UCSD-AML1 (cell line): ENCODE data around the gene PLEKHA3.
A peak's percentile ranks its signal among the peaks of the same experiment; 100 is the strongest.
"Not testable (repeated sequence)": the region's sequence is repeated elsewhere in the genome, so short reads cannot be mapped to it uniquely, and the experiment has no call there.

Source experiments
- DNase-seq: peaks from one replicate; lab custom pipeline; 2025; ENCODE audit not compliant: unreplicated experiment; lab: John Stamatoyannopoulos, UW

The PLEKHA3 gene

DNA sequence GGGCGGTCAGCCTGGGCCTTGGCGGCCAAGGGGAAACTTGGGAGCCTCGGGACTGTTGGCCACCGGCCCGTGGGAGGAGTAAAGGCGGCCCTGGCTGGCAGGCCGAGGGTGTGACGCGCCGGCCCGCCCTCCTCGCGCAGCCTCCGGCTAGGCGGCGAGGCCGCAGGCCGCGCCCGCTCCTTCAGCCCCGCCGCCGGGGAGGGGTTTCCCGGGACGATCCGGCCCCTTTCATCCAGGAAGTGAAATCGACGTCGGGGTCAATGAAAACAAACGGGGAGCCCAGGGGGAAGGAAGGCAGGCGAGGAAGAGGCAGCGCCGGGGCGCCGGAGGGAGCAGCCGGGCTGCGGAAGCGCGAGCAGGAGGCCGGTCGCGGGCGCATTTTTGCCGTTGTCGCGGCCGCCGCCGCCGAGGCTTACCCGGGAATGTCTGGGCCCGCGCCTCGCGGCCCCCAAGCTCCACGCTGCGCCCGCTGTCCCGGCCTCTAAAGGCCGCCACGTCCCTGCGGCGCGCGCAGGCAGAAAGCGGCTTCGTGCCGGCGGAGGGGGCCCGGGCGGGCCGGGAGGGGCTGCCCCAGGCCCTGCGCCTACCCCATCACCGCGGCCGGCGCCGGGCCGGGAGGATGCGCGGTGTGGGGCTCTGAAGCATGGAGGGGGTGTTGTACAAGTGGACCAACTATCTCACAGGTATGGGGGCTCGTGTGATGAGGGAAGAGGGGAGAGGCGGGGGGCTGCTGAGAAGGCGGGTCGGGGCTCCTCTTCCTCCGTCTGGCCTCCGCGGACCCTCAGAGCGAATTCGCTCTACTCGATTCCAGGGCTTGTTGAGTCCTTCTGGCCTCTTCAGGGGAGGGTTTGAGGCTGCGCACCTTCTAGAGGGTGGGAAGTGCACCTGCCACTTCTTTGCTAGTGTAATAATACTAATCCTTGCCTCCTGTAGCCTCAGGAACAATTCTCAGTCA, at the start of gene PLEKHA3:
PLEKHA3 (plus strand) TSS at position 231 of the 955 bp plus-strand sequence; CDS start at position 644, 413 bp downstream.
- peak; percentile 94 for DNase-seq

DNA sequence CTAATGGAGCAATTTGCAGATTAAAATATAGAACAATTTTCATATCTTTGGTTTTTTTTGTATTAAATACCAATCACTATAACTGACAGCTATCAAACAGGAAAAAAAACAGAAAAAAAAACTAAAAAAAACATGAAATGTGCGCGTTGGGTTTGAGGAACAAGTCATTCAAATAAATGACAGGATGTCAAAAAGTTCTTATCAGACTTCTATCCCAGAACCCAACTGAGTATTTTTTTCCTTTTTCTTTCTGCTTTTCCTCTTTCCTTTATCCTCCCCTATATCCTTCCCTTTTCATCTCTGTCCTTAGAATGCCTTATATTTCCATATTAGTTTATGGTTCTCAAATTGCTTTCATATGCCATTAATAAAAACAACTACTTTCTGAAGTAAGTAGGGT, 43.6 kb upstream of the PLEKHA3 start:
- DNase-seq: no peak

DNA sequence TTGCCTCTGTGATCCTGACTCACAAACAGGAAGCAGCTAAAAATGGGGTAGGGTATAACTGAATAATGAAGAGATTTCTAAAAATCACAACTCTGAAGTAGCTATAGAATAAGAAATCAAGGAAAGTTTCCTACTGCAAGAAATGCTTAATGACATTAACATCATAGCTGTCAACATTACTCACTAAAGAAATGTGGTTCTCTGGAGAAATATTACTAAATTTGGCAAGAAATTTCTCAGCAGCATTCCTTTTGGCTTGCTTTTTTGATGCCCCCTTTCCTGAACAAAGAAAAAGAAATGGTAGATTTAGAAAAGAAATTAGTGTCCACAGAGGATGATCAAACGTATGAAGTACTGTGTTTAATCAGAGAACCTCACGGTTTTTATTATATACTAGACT, 38.8 kb upstream of the PLEKHA3 start:
- DNase-seq: no peak

DNA sequence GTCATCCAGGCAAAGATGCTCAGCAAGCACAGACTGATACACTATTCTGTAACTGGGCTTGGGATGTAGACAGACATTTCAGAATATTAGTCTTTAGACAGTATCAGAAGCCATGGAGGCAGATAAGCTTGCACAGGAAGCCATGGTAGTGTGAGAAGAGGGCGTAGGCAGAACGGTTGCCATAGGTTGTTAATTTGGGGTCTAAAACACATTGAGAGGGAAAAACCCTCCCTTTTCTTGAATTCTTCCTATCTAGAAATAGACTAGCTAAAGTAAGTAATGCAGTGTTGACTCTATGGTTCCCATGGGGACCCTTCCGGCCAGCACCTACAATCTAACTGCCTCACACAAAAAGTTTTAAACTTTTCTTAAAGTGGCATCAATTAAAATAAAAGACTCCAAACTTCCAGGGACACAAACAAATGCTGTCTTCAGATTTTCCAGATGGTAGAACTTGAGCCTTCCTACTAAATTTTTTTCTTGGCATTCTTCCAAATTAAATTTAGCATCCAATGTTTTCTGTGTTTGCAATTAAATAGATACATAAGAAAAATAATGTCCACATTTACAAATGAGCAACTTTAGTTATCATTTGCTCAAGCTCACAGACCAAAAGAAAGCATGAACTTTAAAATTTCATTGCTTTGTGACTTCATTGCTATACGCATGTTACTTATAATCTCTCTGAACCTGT, 31.1 kb upstream of the PLEKHA3 start:
- no peak for DNase-seq

DNA sequence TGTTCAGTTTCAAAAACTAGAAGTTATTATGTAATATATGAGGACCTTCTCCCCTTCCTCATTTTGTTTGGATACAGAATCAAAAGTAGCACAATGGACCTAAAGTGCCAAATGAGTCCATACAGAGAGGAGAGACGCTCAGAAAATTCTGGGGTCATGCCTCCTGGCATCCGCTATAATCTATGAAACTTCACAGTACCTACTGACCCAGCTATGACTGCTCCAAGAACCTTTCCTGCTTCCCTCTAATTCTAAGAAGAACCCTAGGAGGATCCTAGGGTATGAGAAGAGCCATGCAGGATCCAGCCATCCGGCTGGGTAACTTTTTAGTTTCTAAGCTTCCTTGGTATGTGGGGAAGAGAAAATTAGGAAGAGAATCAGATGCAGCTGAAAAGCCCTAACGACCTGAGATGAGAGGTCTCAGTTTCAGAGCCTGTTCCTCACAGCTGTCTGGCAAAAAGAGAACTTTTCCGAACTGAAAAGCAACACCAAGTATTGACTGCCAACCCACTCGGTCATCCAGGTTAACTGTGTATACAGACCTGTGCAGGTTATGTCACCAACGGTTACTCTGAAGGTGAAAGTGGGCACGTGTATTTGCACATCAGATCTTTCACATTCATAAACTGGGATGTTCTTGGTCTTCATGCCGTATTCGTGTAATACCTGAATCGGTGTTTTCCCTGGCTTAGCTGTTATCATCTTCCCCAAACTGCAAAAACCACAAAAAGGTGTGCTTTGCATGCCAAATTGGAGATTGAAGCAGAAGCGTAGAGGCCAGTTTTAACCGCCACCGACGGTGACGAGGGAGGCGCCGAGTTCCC, 30.3 kb upstream of the PLEKHA3 start:
- no peak for DNase-seq

DNA sequence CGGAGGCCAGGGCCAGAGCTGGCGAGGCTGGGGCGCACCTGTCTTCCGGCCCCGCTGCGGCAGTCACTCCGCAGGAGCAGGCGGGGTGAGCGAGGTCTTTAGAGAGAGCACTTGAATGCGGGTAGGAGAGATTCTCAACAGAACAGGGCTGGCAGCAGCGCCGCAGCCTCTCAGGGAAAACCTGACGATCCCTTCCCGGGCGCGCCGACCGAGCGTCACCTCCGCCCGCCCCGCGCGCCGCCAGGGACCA, 29.8 kb upstream of the PLEKHA3 start:
- no peak for DNase-seq

DNA sequence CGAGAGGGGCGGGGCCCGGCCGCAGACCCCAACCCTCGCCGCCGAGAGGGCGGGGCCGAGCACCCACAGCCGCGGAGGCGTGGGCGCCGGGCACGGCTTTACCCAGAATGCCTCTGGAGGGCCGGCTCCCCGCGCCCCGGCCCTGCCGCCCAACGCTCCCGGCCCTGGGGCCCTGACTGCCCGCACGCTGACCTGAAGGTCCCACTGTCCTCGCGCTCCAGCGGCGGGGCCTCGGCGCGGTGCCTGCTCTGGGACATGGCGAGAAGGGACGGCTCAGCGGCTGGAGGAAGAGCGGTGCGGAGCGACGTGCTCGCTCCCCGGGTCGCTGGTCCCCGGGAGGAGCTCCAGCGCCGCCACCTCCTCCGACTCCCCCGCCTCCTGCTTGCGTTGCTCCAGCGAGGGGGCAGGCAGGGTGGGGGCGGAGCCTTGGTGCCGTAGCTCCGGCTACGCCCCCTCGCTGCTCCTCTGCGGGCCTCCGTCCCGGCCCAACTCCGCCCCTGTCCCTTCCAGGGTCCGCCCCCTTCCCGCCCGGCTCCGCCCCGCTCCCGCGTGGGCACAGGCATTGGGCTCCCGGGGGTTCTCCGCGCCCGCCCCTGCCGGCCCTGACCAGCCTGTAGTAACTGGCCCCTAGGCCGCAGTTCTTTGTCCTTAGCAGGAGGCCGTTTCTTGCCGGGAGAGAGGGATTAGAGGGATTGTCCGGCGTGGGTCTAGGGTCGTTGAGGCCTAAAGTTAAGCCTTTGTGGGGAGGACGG, 29.3 kb upstream of the PLEKHA3 start, which contains the start of the genes PJVK and PRKRA:
PJVK (plus strand) TSS at position 605 of the 752 bp plus-strand sequence. CDS start 2,032 bp downstream, outside the sequence.
PRKRA (minus strand) TSS at position 402 of the 752 bp plus-strand sequence; CDS start at position 257, 145 bp downstream.
- DNase-seq: peak; percentile 98

DNA sequence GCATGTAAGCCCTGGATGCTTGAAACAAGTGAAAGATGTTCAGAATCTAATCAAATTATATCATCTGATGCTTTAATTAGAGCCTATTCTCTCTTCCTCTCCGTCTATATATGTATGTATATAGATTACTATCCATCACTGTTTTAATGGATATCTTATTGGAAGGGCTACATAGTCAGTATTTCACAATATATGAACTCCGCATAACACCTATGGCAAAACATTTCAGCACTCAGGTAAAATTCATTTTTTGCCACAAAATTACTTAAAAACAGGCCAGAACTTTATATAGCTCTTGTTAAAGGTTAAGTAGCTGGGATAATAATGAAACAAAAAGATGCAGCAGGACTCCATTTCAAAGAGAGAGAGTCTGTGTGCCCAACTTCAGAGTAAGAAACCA, 27.9 kb upstream of the PLEKHA3 start:
- DNase-seq: no peak

DNA sequence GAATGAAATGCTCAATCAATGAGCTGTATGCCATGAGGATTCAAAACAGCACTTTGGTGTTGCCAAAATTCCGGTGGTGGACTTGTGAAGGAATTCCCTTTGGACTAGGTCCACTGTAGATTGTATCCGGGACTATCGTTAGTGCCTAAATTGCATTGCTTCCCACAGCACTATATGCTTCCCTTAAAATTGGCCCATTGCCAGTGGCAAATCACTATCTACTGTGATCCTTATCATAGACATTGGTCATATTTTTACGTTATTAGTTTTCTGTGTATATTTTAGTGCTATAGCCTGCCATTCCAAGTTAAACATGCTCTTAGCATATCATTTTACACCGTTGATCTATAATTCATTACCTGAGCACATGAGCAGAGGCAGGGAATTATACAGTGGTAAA, 27.4 kb upstream of the PLEKHA3 start:
- DNase-seq: no peak

DNA sequence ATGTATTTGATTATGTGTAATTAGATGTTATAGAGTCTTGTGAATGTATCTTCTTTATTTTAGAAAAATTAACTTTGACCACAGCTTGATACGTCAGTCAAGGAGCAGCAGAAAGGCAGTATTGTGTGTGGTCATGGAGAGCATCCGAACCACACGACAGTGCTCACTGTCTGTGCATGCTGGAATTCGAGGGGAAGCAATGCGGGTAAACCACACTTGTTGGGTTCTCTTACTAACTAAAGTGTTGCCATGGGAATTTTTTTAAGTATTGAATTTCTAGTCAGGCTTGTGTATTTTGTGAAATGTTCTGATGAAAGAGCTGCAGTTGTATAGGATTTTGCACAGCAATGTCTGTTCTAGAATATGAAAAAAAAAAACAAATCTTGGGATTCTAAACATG, 24.3 kb upstream of the PLEKHA3 start:
- no peak for DNase-seq

DNA sequence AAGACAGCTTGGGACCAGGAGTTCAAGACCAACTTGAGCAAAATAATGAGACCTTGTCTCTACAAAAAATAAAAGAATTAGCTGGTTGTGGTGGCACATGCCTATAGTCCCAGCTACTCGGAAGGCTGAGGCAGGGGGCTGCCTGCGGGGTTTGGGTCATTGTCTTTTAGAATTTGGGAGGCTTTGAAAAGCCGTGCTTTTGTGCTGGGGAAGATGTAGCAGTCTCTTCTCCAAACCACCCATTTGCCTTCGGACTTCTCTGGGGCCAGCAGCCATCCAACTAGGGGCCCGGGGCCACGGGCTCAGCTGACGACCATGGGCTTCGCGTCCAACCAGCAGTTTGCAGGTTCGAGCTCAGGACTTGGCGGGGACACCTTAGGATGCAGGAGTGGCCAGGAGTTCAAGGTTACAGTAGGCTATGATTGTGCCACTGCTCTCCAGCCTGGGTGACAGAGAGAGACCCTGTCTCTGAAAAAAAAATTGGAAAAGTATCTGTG, 22.8 kb upstream of the PLEKHA3 start:
- DNase-seq: no peak

DNA sequence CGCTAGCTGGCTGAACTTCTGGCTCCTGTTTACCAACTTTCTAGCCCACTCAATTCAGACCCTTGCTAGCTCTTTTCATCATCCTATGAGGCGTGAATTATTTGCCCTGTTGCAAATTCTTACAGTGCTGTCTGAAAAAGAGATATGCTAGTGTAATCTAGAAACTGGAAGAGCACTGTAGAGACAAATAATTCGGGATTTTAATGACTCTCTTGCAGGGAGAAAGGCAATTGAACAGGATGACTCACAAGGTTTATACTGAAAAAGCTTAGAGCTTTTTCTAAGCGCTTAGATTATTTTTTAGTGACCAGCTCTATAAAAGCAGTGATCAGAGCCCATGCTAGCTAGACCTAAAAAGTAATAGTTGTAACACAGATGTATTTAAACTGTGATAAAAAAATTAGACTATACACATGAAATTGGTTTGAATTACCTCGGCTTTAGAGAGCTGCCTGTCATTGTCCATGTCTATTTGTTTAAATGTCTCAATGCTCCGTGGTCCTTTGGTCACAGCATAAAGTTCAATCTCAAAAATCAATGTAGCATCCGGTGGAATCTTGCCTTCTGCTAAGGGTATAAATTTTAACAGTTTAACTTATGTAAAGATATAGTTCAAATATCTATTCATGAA, 10.9 kb upstream of the PLEKHA3 start:
- DNase-seq: no peak

DNA sequence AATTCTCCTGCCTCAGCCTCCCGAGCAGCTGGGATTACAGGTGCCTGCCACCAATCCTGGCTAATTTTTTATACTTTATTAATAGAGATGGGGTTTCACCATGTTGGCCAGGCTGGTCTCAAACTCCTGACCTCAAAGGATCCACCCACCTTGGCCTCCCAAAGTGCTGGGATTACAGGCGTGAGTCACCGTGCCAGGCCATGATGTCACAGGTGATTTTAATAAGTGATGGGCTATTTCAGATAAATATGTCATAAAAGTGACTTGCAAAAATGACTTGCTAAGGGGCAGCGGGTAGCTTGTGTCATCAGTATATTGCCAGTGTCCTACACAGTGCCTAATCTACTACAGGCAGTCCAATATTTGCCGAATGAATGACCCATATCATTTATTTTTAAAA, 8.9 kb upstream of the PLEKHA3 start:
- not testable (repeated sequence) for DNase-seq

DNA sequence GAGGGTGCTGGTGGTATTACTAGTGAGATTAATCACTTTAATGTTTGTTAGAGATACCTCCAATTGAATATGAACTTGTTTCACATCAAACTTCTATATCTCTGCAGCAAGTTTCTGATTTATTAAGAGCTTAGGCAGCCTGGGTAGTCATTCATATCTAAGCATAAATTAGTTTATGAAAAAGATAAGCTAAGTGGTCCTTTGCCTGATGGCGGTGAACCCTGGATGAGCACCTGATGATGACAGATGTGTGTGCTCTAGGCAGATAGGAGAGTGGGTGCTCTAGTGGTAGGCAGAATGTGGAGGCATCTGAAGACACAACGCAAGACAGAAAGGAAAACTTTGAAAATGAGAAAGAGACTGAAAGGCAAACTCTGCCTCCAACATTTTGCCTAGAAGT, 6.9 kb upstream of the PLEKHA3 start:
- no peak for DNase-seq

DNA sequence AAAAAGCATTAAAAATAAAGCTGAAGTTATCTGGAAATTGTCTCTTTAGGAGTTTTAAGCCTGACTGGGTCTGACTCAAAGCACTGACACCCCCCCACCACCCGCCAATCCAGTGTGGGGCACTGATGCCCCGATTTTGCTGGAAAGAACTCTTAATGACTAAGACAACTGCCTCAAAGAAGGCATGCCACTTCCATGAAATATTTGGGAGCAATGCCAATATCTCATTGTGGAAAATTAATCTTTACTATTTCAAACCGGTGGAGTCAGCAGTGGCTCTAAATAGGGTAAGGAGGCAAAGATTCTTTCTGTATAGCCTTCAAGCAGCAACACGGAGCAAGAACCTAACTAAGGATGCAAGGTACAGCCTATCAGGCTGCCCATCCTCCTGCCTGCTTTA, 6.3 kb upstream of the PLEKHA3 start:
- DNase-seq: no peak

DNA sequence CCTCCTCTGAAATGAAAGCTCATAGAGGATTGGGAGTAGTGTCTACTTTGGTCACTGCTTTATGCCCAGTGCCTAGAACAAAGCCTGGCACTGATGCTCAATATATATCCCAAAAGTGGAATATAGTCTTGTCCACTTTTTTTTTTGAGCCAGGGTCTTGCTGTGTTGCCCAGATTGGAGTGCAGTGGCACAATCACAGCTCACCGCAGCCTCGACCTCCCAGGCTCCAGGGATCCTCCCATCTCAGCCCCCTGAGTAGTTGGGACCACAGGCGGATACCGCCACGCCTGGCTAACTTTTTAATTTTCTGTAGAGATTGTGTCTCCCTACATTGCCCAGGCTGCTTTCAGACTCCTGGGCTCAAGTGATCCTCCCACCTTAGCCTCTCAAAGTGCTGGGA, 5.7 kb upstream of the PLEKHA3 start:
- DNase-seq: no peak

DNA sequence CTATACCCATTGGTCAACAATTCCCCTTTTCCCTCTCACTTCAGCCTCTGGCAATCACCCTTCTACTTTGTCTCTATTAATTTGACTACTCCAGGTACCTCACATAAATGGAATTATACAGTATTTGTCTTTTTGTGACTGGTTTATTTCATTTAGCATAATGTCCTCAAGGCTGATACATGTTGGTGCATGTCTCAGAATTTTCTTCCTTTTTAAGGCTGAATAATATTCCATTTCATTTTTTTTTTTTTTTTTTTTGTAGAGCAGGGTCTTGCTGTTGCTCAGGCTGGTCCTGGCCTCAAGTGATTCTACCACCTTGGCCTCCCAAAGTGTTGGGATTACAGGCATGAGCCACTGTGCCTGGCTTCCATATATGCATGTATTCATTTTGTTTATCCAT, 3.8 kb upstream of the PLEKHA3 start:
- DNase-seq: no peak

DNA sequence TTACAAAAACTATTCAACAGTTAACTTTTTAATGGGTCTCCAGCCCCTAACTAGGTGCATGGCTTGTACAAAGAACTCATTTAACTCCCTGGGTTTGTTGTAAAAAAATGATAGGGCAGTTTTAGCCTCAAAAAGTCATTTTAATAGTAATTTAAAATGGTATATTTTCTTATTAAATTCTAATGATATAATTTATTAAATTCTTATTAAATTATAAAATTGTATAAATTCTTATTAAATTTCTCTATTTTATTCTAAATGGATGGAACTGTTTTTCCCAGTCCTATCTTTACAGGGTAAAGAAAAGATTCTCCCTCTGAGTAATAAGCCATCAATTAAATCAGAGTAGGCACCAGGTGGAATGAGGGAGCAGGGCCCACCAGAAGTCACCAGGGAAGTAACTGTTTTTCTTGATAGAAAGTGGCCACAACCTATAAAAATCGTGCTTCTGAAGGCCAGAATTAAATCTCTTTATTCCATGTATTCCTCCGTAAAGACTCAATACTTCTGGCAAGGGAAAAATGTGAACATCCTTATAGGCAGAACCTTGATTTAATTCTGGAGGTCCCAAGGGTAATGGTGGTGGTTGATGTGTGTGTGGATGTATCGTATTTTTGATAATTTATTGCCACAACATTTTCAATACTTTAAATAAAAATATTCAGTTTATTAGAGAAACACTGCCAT, 2.7 kb upstream of the PLEKHA3 start:
- DNase-seq: no peak

DNA sequence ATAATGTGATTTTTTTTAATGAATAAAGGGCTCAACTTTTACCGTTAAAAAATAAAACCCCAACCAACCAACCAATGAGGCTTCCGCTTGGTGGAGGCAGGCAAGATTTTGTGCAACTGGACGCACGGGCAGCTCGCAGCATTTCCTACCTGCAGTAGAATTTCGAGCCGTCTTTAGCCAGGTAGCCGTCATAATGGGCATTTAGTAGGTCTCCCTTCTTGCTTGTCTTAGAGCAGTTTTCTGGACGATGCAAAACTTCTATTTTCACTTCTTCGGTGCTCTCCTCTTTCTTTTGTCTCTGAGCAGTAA, 2.2 kb upstream of the PLEKHA3 start:
- DNase-seq: no peak
